22Rv1 (cell line): ENCODE data around the gene ZNF629.

Experiments used
- CTCF ChIP-seq: fragments of 450-650 bp; IDR thresholded peaks from 2 replicates; pipeline ENCODE4 v1.5.1; 2017; ENCODE audit warnings: mild to moderate bottlenecking
- ZFX ChIP-seq: fragments of 450-650 bp; IDR thresholded peaks from 2 replicates; pipeline ENCODE4 v1.6.1; 2017; ENCODE audit warnings: antibody characterized with exemption, borderline replicate concordance

- TF ChIP-seq CTCF (no peak), ZFX (no peak)
These were observed 47.7 kb downstream of the ZNF629 start for GRCh38 chr16:30738984-30739951.
